Prostate gland (tissue), 2 donors: ENCODE measurements around the gene IGF1. TPM values are rescaled to one million over a fixed set of nuclear protein-coding genes. Genes with fewer than 3 reads are reported as not detected.

Experiments used
- DNase-seq: peaks from one replicate; pipeline ENCODE4 v3.0.0-alpha.2; 2019; ENCODE audit warnings: low spot score
- H3K27ac ChIP-seq, 2 donors: fragments of 200-600 bp; sonication (generic); 2 replicates each; pipeline ENCODE4 v1.5.1; 2017 to 2019
- H3K27me3 ChIP-seq: fragments of 200-600 bp; sonication (generic); replicated peaks from 2 replicates; pipeline ENCODE4 v1.5.1; 2019; ENCODE audit not compliant: insufficient read depth
- H3K36me3 ChIP-seq, 2 donors: fragments of 200-600 bp; sonication (generic); 1 replicate in 1 of 2; 2 replicates in 1 of 2; pipeline versions ENCODE4 v1.5.1 to v1.8.1; 2017 to 2019
- H3K4me1 ChIP-seq: fragments of 200-600 bp; sonication (generic); replicated peaks from 2 replicates; pipeline ENCODE4 v1.5.1; 2019
- H3K4me3 ChIP-seq, 2 donors: fragments of 200-600 bp; sonication (generic); 2 replicates each; pipeline ENCODE4 v1.5.1; 2017 to 2019
- H3K9me3 ChIP-seq: fragments of 200-600 bp; sonication (generic); 2 replicates; pipeline ENCODE4 v1.5.1; 2017
- CTCF ChIP-seq, 4 experiments: fragments of 200-600 bp in 2 of 4; fragments of 450-650 bp in 2 of 4; sonication (generic) in 2 of 4; IDR thresholded peaks; 1 replicate in 3 of 4; 2 replicates in 1 of 4; pipeline ENCODE4 v1.5.1; 2016 to 2019; ENCODE audit warnings: antibody characterized with exemption in 4 of 4, mild to moderate bottlenecking in 2 of 4, moderate library complexity in 2 of 4
- POLR2A ChIP-seq: fragments of 450-650 bp; IDR thresholded peaks from one replicate; pipeline ENCODE4 v1.6.1; 2016; ENCODE audit warnings: antibody characterized with exemption, mild to moderate bottlenecking
- POLR2AphosphoS5 ChIP-seq: sonication (generic); formaldehyde crosslinking; IDR thresholded peaks from one replicate; pipeline ENCODE4 v1.6.1; 2017; ENCODE audit warnings: antibody characterized with exemption
- WGBS: methylation state at CpG from one replicate; pipeline ENCODE4 v1.1.5; 2018; 5-methylcytosine and 5-hydroxymethylcytosine counted together
- intact Hi-C: fragments of 100-400 bp; cut with DNase I; formaldehyde crosslinking; loops from one replicate; pipeline ENCODE4 v1.14.2; 2022
- total RNA-seq, 2 donors: library from RNA; depleted of rRNA; stranded (reverse); fragments of >200 nt; gene quantifications; one replicate each; pipeline ENCODE4 v1.1.0, GENCODE V29; 2016

IGF1 gene
- total RNA-seq, 2 donors from 2014 or later, result 6.9 to 35.6 TPM

- WGBS, result 82% methylated on average over 1 of the region's 1 CpG
- no peak overlapping the region for H3K27ac ChIP-seq
- no peaks in the 10 kb centered on the region for H3K9me3 ChIP-seq
- TF ChIP-seq POLR2AphosphoS5, result no peak
- TF ChIP-seq POLR2A, result no peak
- no peak for TF ChIP-seq CTCF (IDR thresholded peaks at IDR 0.05)
- no peaks in the 10 kb centered on the region for H3K27me3 ChIP-seq
- no peaks in the 10 kb centered on the region for H3K4me1 ChIP-seq
- H3K4me3 ChIP-seq, result no peak overlapping the region
- H3K36me3 ChIP-seq, result no peaks in the 10 kb centered on the region
- no peak for DNase-seq
- intact Hi-C loops, result no loop called here
These were observed 41.4 kb upstream of the IGF1 start for GRCh38 chr12:102521662-102522277.

DNA sequence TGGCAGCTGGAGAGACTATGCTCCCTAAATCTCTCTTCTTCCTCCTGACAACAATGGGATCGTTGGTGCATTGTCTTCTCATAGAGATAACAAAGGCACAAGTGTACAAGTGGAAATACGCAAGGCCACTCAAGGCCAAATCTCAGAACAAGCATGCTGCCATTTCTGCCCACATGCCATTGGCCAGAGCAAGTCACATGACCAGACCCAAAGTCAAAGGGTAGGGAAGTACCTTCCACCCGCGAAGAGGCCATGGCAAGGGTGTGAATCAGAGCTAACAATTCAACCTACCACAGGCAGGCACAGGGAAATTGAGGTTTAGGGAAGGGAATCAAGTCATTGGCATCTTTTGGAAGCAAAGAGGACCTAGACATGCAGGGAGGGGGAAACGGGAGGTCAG, 38.5 kb upstream of the IGF1 start:
- TF ChIP-seq POLR2A, result no peak
- no peak for TF ChIP-seq CTCF (IDR thresholded peaks at IDR 0.05)
- no peak for TF ChIP-seq POLR2AphosphoS5
- Histone ChIP-seq H3K27ac (no peak overlapping the region), H3K36me3 (no peaks in the 10 kb centered on the region), H3K4me3 (no peak overlapping the region), H3K4me1 (no peaks in the 10 kb centered on the region), H3K27me3 (no peaks in the 10 kb centered on the region), H3K9me3 (no peaks in the 10 kb centered on the region)
- no peak for DNase-seq
- intact Hi-C loops, result no loop called here
- 90% methylated on average over 5 of the region's 5 CpGs for WGBS

DNA sequence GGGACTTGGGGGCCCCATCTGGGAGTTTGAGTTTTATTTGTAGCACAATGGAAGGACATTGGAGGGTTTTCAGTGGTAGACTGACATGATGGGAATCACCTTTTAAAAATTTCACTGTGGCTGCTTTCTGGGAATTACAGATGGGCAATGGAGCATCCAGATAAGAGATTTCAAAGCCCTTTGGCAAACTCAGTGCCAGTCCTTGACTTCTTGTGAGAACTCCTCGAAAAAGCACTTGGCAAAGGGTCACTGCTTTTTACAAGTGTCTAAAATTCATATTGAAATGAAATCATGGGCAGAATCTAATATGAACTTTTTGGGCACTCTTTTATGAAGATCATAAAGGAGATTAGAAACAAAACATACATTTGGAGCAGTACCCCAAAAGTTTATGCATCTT, 34.3 kb upstream of the IGF1 start:
- Histone ChIP-seq H3K36me3 (no peaks in the 10 kb centered on the region), H3K4me3 (no peak overlapping the region), H3K9me3 (no peaks in the 10 kb centered on the region), H3K27ac (no peak overlapping the region), H3K27me3 (no peaks in the 10 kb centered on the region), H3K4me1 (no peaks in the 10 kb centered on the region)
- WGBS, result 10% methylated on average over 1 of the region's 1 CpG
- intact Hi-C loops, result no loop called here
- DNase-seq, result no peak
- TF ChIP-seq POLR2AphosphoS5, result no peak

- no peaks in the 10 kb centered on the region for H3K27me3 ChIP-seq
- no peak for TF ChIP-seq POLR2AphosphoS5
- intact Hi-C loops, result no loop called here
- H3K27ac ChIP-seq, result no peak overlapping the region
- H3K36me3 ChIP-seq, result no peaks in the 10 kb centered on the region
- H3K4me3 ChIP-seq, result no peak overlapping the region
- DNase-seq, result no peak
- no peaks in the 10 kb centered on the region for H3K9me3 ChIP-seq
- WGBS, result 56% methylated on average over 3 of the region's 3 CpGs
- H3K4me1 ChIP-seq, result no peaks in the 10 kb centered on the region
These were observed 33.4 kb upstream of the IGF1 start for GRCh38 chr12:102513739-102514138.

DNA sequence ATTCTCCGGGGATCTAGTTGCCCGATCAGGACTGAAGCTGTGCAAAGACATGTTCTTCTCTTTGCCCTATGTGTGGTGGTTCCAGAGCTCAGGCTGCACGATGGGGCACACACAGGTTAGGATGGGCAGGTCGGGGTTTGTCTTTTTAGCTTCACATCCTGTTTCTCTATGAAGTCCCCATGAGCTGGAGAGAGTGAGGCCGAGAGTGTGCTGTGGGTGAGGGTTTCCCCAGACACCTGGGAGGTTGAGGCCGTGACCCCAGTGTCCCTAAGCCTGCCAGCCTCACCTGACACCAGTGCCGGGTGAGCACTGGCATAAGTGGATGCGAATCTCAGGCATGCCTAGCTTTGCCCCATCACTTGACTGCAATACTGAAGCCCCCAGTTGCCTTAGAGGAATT, 32.9 kb upstream of the IGF1 start:
- intact Hi-C loops, result no loop called here
- 77% methylated on average over 8 of the region's 8 CpGs for WGBS
- TF ChIP-seq CTCF (IDR thresholded peaks at IDR 0.05) (no peak), POLR2AphosphoS5 (no peak), POLR2A (no peak)
- DNase-seq, result no peak
- Histone ChIP-seq H3K4me3 (no peak overlapping the region), H3K36me3 (no peaks in the 10 kb centered on the region), H3K9me3 (no peaks in the 10 kb centered on the region), H3K4me1 (no peaks in the 10 kb centered on the region), H3K27ac (no peak overlapping the region), H3K27me3 (no peaks in the 10 kb centered on the region)

DNA sequence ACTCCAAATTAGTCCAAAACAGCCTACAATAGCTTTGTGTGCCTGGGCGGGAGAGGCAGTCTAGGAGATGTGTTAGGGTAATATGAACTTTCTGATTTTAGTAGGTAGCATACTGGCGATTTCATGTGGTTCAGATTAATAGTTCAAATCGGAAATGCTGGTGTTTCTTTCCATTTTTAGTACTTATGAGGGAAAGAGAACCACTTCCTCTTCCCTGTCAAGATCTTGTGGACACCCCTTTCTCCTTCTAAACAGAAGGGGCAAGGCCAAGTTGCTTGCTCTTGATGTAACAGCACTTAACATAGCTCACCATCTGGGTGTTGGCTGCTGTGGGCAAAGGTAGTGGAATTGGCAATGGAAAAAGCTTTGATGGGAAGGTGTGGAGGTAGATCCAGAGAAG, 32.2 kb upstream of the IGF1 start:
- no peak for DNase-seq
- no peak for TF ChIP-seq POLR2A
- TF ChIP-seq CTCF (IDR thresholded peaks at IDR 0.05), result no peak
- TF ChIP-seq POLR2AphosphoS5, result no peak
- no peaks in the 10 kb centered on the region for H3K27me3 ChIP-seq
- H3K9me3 ChIP-seq, result no peaks in the 10 kb centered on the region
- H3K4me3 ChIP-seq, result no peak overlapping the region
- intact Hi-C loops, result no loop called here
- no peaks in the 10 kb centered on the region for H3K36me3 ChIP-seq
- WGBS, result 86% methylated on average over 3 of the region's 3 CpGs
- no peak overlapping the region for H3K27ac ChIP-seq
- no peaks in the 10 kb centered on the region for H3K4me1 ChIP-seq
